K562 (cell line): Measurements from ENCODE around the gene DHX35. TPM values are rescaled to one million over a fixed set of nuclear protein-coding genes. Genes with fewer than 3 reads are reported as not detected.

Experiments used
- CAMTA2 ChIP-seq: fragments of 250-450 bp; sonication (Bioruptor Pico); conservative IDR thresholded peaks from 2 replicates; pipeline ENCODE4 v1.5.1; 2022
- FOXK2 ChIP-seq, 2 experiments: fragments of 450-650 bp; IDR thresholded peaks in 1 of 2; conservative IDR thresholded peaks in 1 of 2; 2 replicates each; pipeline ENCODE4 v1.6.1; 2016; ENCODE audit warnings: low read depth in 2 of 2, mild to moderate bottlenecking in 1 of 2
- GTF2E2 ChIP-seq: fragments of 200-800 bp; sonication (Bioruptor generic); IDR thresholded peaks from 2 replicates; pipeline ENCODE4 v1.6.1; 2016; ENCODE audit warnings: missing genetic modification characterization, missing compliant biosample characterization
- HEY1 ChIP-seq: fragments of 250-450 bp; sonication (Bioruptor Pico); IDR thresholded peaks from 2 replicates; pipeline ENCODE4 v1.5.0; 2020; ENCODE audit warnings: mild to moderate bottlenecking, moderate library complexity, borderline replicate concordance
- HNRNPL ChIP-seq: fragments of 200-400 bp; formaldehyde crosslinking; IDR thresholded peaks from 2 replicates; pipeline ENCODE4 v1.6.1; 2017; ENCODE audit warnings: low read depth, mild to moderate bottlenecking, low read length
- HOXB6 ChIP-seq: fragments of 250-450 bp; sonication (Bioruptor Pico); IDR thresholded peaks from 2 replicates; pipeline ENCODE4 v1.5.1; 2022; ENCODE audit warnings: mild to moderate bottlenecking, borderline replicate concordance
- JUNB ChIP-seq: fragments of 450-650 bp; formaldehyde crosslinking; conservative IDR thresholded peaks from 2 replicates; pipeline ENCODE4 v1.4.0; 2020; ENCODE audit warnings: mild to moderate bottlenecking
- KAT2B ChIP-seq: IDR thresholded peaks from one replicate; pipeline ENCODE4 v1.6.1; 2012; ENCODE audit warnings: low read depth, mild to moderate bottlenecking, control low read depth, inconsistent platforms, low read length, moderate library complexity
- KLF6 ChIP-seq: fragments of 250-450 bp; sonication (Bioruptor Pico); IDR thresholded peaks from 2 replicates; pipeline ENCODE4 v1.4.0; 2020; ENCODE audit warnings: mild to moderate bottlenecking, moderate library complexity, borderline replicate concordance
- MEIS2 ChIP-seq: fragments of 450-650 bp; IDR thresholded peaks from 2 replicates; pipeline ENCODE4 v1.6.1; 2014; ENCODE audit warnings: mild to moderate bottlenecking; ENCODE audit not compliant: partially characterized antibody
- NFIC ChIP-seq: fragments of 450-650 bp; IDR thresholded peaks from 2 replicates; pipeline ENCODE4 v1.6.1; 2017; ENCODE audit warnings: mild to moderate bottlenecking, inconsistent platforms
- PCBP1 ChIP-seq: fragments of 200-400 bp; formaldehyde crosslinking; IDR thresholded peaks from 2 replicates; pipeline ENCODE4 v1.6.1; 2018; ENCODE audit warnings: mild to moderate bottlenecking, low read depth, low read length; ENCODE audit not compliant: poor library complexity, severe bottlenecking
- RBFOX2 ChIP-seq: fragments of 200-400 bp; formaldehyde crosslinking; IDR thresholded peaks from 2 replicates; pipeline ENCODE4 v1.6.1; 2017; ENCODE audit warnings: low read depth, mild to moderate bottlenecking, low read length, moderate library complexity
- SLC30A9 ChIP-seq: fragments of 250-450 bp; sonication (Bioruptor Pico); IDR thresholded peaks from 2 replicates; pipeline ENCODE4 v1.8.0; 2022; ENCODE audit warnings: mild to moderate bottlenecking, moderate library complexity
- TAF7 ChIP-seq: fragments of 450-650 bp; IDR thresholded peaks from 2 replicates; pipeline ENCODE4 v1.6.1; 2016; ENCODE audit warnings: missing genetic modification characterization, missing compliant biosample characterization
- TFAM ChIP-seq: fragments of 250-450 bp; sonication (Bioruptor Pico); conservative IDR thresholded peaks from 2 replicates; pipeline ENCODE4 v1.5.0; 2021; ENCODE audit warnings: mild to moderate bottlenecking, moderate library complexity
- U2AF2 ChIP-seq: fragments of 200-400 bp; formaldehyde crosslinking; optimal IDR thresholded peaks from 2 replicates; pipeline ENCODE3; 2017; ENCODE audit warnings: low read depth, mild to moderate bottlenecking, low read length
- ZNF584 ChIP-seq: fragments of 200-800 bp; sonication (Bioruptor generic); IDR thresholded peaks from 2 replicates; pipeline ENCODE4 v1.6.1; 2016; ENCODE audit warnings: low read depth, mild to moderate bottlenecking, missing genetic modification characterization, missing compliant biosample characterization
- ZNF609 ChIP-seq: sonication (generic); formaldehyde crosslinking; IDR thresholded peaks from 2 replicates; pipeline ENCODE4 v1.8.1; 2023; ENCODE audit warnings: missing genetic modification reagents, mild to moderate bottlenecking, borderline replicate concordance
- polyA plus RNA-seq, 8 experiments: library from polyadenylated mRNA; depleted of rRNA in 4 of 8; stranded (reverse) in 5 of 8; unstranded in 3 of 8; fragments of >200 nt; fragmentation: Nextera tagmentation in 2 of 8; fragmentation: Illumina TruSeq in 1 of 8; extraction: Ambion mirVana in 2 of 8; extraction: Trizol in 1 of 8; gene quantifications; 2 replicates each; pipeline versions ENCODE4 v1.2.1 to v1.2.3, GENCODE V29; 2011 to 2014; ENCODE audit warnings: inconsistent platforms in 1 of 8, missing spikeins in 1 of 8
- total RNA-seq, 7 experiments: library from RNA; depleted of rRNA in 6 of 7; stranded (reverse); fragments of >200 nt in 6 of 7; fragmentation: Illumina TruSeq in 2 of 7; extraction: Trizol in 2 of 7; gene quantifications; 2 replicates each; pipeline versions ENCODE4 v1.2.1 to v1.2.3, GENCODE V29; 2011 to 2021; ENCODE audit warnings: low replicate concordance in 1 of 7
- TF ChIP-seq, protein P1 (sequence below): sonication (generic); formaldehyde crosslinking; IDR thresholded peaks from 2 replicates; pipeline ENCODE4 v1.8.0; 2022; ENCODE audit warnings: mild to moderate bottlenecking, missing genetic modification reagents
- TF ChIP-seq, protein P2 (sequence below): fragments of 450-650 bp; IDR thresholded peaks from one replicate; pipeline ENCODE4 v1.6.1; 2018; ENCODE audit warnings: mild to moderate bottlenecking, moderate library complexity; ENCODE audit not compliant: partially characterized antibody

DHX35 gene
- total and polyA plus RNA-seq, 9 of the 15 experiments (the other 6 are each of a cell fraction or from before 2014, with no cell fraction given) = 6.5 to 25.6 (median 16.9) TPM

DNA sequence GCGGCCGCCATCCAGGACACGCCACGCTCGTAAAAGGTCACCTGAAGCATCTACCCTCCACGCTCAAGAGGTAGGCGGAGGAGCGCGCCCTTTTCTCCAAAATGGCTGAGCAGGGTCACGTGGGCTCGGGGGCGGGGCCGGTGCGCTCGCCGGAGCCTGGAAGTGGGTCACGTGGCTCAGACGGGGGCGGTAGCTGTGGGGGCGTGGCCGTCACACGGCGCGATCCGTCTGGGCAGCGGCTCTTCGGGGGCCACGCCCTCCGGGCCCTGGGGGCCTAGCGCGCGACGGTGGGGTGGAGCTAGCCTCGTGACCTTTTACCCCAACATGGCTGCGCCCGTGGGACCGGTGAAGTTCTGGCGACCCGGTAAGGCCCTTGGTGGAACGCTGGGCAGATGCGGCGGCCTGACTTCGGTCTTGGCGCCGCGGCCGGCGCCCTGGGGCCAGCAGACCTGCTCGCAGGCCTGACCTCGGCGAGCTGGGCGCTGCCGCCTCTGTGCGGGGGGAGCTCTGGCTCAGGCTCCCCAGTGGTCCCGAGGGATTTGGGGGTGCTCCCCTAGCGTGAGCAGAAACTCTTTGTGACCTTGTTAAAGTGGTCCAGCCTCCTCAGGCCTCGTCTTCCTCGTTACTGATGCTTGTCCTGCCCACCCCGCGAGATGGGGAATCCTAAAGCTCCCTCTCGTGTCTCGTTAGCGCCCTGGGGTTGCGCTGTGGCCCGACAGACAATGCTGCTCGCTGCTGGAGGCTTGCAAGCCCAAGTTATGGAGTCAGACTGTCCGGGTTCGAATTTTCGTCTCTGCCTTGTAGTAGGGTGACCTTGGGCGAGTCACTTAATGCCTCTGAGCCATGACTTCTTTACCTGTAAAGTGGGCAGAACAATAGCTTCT, at the start of gene DHX35 (continued):
- TF ChIP-seq MEIS2 (no peak), U2AF2 (no peak), HOXB6 (no peak), HEY1 (CRISPR knock-in tag) (no peak), ZNF584 (CRISPR knock-in tag) (no peak), KLF6 (CRISPR knock-in tag) (no peak), TAF7 (tag) (no peak; the same call in 1 of the 2 replicates), RBFOX2 (peak; percentile 94), SLC30A9 (no peak), PCBP1 (no peak), ZNF609 (CRISPR knock-in tag) (no peak), JUNB (CRISPR knock-in tag) (no peak), NFIC (no peak), CAMTA2 (CRISPR knock-in tag) (no peak), GTF2E2 (tag) (no peak; the same call in 1 of the 2 replicates), TFAM (CRISPR knock-in tag) (no peak), HNRNPL (no peak), FOXK2 (conservative IDR thresholded peaks at IDR 0.05 in 1 of 2, IDR thresholded peaks at IDR 0.05 in 1 of 2; ENCODE audit: low read depth in 2 of 2) (peak in 1 of 2 experiments; percentile 65; a peak in 1 of 4 replicates), KAT2B (no peak)
- TF ChIP-seq, protein P1, sequence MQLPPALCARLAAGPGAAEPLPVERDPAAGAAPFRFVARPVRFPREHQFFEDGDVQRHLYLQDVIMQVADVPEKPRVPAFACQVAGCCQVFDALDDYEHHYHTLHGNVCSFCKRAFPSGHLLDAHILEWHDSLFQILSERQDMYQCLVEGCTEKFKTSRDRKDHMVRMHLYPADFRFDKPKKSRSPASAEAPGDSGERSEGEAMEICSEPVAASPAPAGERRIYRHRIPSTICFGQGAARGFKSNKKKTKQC (CRISPR knock-in tag) = peak; percentile 78; the same call in 1 of the 2 replicates
- TF ChIP-seq, protein P2, sequence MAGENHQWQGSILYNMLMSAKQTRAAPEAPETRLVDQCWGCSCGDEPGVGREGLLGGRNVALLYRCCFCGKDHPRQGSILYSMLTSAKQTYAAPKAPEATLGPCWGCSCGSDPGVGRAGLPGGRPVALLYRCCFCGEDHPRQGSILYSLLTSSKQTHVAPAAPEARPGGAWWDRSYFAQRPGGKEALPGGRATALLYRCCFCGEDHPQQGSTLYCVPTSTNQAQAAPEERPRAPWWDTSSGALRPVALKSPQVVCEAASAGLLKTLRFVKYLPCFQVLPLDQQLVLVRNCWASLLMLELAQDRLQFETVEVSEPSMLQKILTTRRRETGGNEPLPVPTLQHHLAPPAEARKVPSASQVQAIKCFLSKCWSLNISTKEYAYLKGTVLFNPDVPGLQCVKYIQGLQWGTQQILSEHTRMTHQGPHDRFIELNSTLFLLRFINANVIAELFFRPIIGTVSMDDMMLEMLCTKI = no peak
